Stimulated activated CD8-positive, alpha-beta memory T cell treated with anti-CD3 and anti-CD28 coated beads, Interleukin-12 subunit alpha, Interleukin-12 subunit beta, amount 100 ng/mL, for 24 hours (primary cell): Measurements from ENCODE around the gene HTR6.

ENCODE experiments used
- DNase-seq: peaks from one replicate; pipeline ENCODE4 v3.0.0-alpha.2; 2020; ENCODE audit errors: extremely low read depth

HTR6 gene

DNA sequence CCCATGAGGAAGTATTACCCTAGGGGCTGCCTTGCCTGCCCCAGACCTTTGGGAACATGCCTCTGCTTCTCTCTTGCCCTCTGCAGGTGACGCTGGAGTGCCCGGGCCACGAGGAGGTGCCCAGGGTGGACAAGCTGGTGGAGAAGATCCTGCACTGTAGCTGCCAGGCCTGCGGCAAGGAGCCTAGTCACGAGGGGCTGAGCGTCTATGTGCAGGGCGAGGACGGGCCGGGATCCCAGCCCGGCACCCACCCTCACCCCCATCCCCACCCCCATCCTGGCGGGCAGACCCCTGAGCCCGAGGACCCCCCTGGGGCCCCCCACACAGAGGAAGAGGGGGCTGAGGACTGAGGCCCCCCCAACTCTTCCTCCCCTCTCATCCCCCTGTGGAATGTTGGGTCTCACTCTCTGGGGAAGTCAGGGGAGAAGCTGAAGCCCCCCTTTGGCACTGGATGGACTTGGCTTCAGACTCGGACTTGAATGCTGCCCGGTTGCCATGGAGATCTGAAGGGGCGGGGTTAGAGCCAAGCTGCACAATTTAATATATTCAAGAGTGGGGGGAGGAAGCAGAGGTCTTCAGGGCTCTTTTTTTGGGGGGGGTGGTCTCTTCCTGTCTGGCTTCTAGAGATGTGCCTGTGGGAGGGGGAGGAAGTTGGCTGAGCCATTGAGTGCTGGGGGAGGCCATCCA lies 7.8 kb upstream of the HTR6 start:
- DNase-seq, result no peak

GRCh38 chr1:19657511-19657910 lies 7.2 kb upstream of the HTR6 start:
- DNase-seq, result no peak

DNA sequence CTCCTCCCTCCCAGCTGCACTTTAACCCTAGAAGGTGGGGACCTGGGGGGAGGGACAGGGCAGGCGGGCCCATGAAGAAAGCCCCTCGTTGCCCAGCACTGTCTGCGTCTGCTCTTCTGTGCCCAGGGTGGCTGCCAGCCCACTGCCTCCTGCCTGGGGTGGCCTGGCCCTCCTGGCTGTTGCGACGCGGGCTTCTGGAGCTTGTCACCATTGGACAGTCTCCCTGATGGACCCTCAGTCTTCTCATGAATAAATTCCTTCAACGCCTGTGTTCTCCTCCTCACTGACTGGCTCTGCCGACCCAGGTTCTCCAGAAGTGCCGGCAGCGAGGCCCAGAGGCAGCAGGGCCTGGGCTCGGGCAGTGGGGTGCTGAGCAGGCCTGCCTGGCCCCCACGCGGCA lies 6.5 kb upstream of the HTR6 start:
- no peak for DNase-seq

GRCh38 chr1:19661721-19662228 lies 2.9 kb upstream of the HTR6 start:
- no peak for DNase-seq

DNA sequence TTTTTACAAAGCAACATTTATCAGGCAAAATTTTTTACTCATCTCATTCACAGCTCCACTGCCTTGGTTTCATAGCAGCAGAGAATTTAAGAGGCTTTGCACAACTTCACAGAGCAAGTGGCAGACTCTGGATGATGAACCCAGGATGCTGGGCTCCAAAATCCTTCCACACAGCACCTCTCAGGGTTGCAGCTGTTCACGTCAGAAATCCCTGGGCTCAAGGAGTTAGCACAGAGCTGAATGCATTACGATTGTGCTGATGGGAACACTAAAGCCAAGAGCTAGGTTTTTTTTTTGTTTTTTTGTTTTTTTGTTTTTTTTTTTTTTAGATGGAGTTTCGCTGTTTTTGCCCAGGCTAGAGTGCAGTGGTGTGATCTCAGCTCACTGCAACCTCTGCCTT lies 2.4 kb upstream of the HTR6 start:
- DNase-seq, result no peak

- no peak for DNase-seq
Observed at GRCh38 chr1:19665186-19665495, 466 bp downstream of the HTR6 start.

- no peak for DNase-seq
Observed at GRCh38 chr1:19665496-19666465, 1.1 kb downstream of the HTR6 start.

DNA sequence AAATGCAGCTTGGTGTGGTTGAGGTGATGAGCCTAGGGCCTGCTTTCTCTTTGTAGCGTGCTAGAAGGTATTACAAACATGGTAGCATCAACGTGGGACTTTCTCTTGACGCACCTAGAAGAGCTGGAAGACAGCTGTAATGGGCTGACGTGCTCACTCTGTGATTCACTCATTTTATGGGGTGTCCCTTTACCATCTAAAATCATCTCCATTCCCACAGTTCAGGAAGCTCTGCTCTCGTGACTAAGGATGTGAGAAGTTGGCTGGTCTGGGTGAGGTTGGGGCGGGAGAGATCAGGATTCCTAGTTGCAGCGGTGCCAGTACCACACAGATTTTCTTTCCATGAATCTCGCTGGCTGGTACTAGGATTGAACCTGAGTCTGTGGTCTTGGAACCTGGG lies 4.2 kb downstream of the HTR6 start:
- no peak for DNase-seq

DNA sequence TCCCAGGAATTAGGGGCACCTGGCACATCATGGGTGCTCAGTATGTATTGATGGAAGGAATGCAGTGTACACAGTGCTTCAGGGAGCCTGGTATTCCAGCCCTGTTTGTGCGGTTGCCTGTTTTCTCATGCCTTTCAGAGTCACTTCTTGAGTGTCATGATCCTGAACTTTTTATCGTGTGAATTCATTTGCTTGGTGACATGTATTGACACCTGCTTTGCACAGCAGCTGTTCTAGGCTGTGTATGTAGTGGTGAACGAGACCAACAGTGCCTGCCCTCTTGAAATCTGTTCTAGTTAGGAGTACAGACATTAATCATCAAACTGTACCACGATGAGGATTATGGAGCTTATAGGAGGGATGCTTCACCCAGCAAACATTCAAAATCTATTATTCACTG lies 6.1 kb downstream of the HTR6 start:
- no peak for DNase-seq

- DNase-seq, result no peak
Observed at GRCh38 chr1:19672237-19672636, 7.6 kb downstream of the HTR6 start.

GRCh38 chr1:19675797-19676196 lies 11.1 kb downstream of the HTR6 start:
- DNase-seq, result no peak

DNA sequence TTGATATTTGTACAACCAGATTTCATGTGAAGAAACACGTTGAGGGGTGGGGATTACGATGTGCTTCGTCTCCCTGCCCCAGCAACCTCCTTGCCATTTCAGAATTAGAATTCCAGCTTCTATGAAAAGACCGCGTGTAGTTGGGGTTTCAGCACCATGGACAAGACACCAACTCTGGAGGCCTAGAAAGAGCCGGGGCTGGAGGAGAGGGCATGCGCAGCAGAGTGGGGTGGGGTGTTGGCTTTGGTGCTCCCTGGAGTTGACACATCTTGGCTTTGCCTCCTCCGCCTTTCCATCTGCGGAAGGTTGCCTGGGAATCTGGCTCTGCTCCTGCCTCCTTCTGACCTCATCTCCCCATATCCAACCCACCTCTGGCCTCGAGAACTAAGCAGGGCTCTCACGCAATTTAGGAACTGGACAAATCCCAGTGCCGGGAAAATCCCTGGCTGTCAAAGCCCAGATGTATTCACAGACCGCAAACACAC lies 11.8 kb downstream of the HTR6 start:
- no peak for DNase-seq

- DNase-seq, result no peak
Observed at GRCh38 chr1:19678493-19678892, 13.8 kb downstream of the HTR6 start.

- no peak for DNase-seq
Observed at GRCh38 chr1:19678931-19679453, 14.3 kb downstream of the HTR6 start.

DNA sequence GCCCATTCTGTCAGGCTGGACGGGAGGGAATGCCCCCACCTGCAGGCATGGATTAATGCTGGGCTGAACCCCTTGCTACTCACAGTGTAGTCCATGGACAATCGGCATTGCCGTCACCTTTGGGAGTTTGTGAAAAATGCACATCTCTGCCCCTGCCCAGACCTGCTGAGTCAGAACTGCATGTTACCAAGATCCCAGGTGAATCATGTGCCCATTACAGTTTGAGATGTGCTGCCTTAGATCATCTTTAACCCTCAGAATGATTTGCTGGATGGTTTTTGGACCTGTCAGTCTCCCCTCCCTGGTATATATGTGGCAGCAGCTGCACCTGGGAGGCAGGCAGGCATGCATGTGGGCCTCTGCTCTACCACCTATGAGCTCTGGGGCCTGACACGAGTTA lies 15.0 kb downstream of the HTR6 start:
- DNase-seq, result no peak

DNA sequence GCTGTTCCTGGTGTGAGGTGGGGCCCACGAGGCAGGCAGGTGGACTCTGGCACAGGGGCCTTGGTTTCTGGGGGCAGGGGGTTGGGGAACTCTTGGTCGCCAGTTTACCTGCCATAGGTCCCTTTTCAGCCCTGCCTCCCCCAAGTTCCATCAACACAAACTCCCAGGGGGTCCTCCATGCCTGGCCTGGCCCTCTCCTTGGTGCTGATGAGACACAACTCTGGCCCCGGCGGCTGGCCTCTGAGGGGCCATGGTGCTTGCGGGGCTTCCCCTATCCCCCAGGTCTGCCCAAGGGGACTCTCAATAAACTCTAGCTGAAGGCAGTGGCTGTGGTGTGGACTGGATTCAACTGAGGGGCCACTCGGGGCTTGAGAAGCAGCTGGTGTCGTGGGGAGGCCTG lies 16.0 kb downstream of the HTR6 start:
- no peak for DNase-seq

GRCh38 chr1:19682257-19682656 lies 17.6 kb downstream of the HTR6 start:
- no peak for DNase-seq

- no peak for DNase-seq
Observed at GRCh38 chr1:19682901-19683300, 18.2 kb downstream of the HTR6 start.

DNA sequence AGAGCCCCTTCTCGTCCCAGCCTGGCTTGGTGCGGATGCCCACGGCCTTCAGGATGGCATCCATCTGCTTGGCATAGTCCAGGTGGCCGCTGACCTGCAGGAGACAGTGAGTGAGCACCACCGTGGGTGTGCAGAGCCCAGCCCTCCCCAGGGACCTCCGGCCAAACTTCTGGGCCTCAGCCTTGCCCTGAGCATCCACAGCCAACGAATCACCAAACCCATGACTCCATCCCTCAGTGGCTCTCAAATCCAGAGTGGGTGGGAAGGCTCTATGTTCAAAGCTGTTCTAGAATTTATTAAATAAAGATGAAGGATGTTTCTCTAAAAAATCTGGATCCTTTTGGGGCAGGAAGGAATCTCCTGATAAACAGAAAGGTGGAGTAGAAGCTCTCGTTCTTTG lies 18.7 kb downstream of the HTR6 start:
- DNase-seq, result no peak

GRCh38 chr1:19684677-19685076 lies 20.0 kb downstream of the HTR6 start:
- DNase-seq, result no peak

- no peak for DNase-seq
Observed at GRCh38 chr1:19685994-19686393, 21.3 kb downstream of the HTR6 start.

DNA sequence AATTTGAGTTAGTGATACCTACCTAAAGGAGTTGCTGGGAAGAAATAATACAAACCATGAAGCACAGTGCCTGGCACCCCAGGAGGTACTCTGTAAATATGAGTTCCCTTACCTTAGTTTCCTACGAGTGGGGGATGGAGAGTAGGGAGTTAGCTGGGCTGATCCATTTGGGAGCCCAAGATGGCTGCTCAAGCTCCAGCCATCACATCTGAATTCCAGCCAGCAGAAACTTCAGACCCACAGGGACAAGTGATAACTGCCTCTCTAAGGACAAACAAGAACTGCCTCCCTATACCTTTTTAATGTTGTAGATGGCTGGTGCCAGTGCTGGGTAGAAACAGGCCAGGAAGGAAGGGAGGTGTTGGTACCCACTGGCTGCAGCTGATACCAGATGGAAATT lies 22.7 kb downstream of the HTR6 start:
- DNase-seq, result no peak
